SU-DHL-6 (cell line): ENCODE measurements around the gene MAP3K4.

ENCODE experiments used
- H2AFZ ChIP-seq: fragments of 200-600 bp; sonication (generic); 2 replicates; pipeline ENCODE4 v1.6.1; 2014; ENCODE audit warnings: low read depth, mild to moderate bottlenecking, moderate library complexity, mixed read lengths, antibody characterized with exemption, low read length; ENCODE audit not compliant: severe bottlenecking
- H3F3A ChIP-seq: fragments of 200-600 bp; shearing (Covaris generic); 2 replicates; pipeline ENCODE4 v1.6.0; 2016; ENCODE audit warnings: antibody characterized with exemption, mild to moderate bottlenecking; ENCODE audit not compliant: insufficient read depth
- H3K27ac ChIP-seq: fragments of 200-600 bp; sonication (generic); 2 replicates; pipeline ENCODE4 v1.5.1; 2016; ENCODE audit warnings: low read depth, mild to moderate bottlenecking, low read length, moderate library complexity, mixed read lengths
- H3K27me3 ChIP-seq: fragments of 200-600 bp; sonication (generic), shearing (Covaris generic); 2 replicates; pipeline ENCODE4 v1.6.0; 2014; ENCODE audit warnings: mild to moderate bottlenecking, low read length
- H3K36me3 ChIP-seq: fragments of 200-600 bp; sonication (generic); 2 replicates; pipeline ENCODE4 v1.6.1; 2014; ENCODE audit warnings: mild to moderate bottlenecking, low read length, mixed read lengths
- H3K4me2 ChIP-seq: fragments of 300-600, 200-600 bp; shearing (Covaris generic), sonication (generic); 2 replicates; pipeline ENCODE4 v1.6.0; 2014; ENCODE audit warnings: low read length, low read depth, mild to moderate bottlenecking; ENCODE audit not compliant: poor library complexity, severe bottlenecking
- H3K4me3 ChIP-seq: fragments of 200-600 bp; sonication (generic); 2 replicates; pipeline ENCODE4 v1.5.1; 2014; ENCODE audit warnings: antibody characterized with exemption, low read length, mild to moderate bottlenecking, mixed read lengths; ENCODE audit not compliant: insufficient read depth, poor library complexity, severe bottlenecking
- H3K79me2 ChIP-seq: fragments of 200-600 bp; sonication (generic); 2 replicates; pipeline ENCODE4 v1.6.1; 2014; ENCODE audit warnings: mild to moderate bottlenecking, low read length, moderate library complexity; ENCODE audit not compliant: insufficient read depth
- H3K9ac ChIP-seq: fragments of 200-600 bp; sonication (generic); 2 replicates; pipeline ENCODE4 v1.7.0; 2014; ENCODE audit warnings: mild to moderate bottlenecking, low read length
- H3K9me2 ChIP-seq: fragments of 200-600 bp; sonication (generic); replicated peaks from 2 replicates; pipeline ENCODE4 v1.6.1; 2014; ENCODE audit warnings: low read length; ENCODE audit not compliant: insufficient read depth
- H3K9me3 ChIP-seq: fragments of 200-600 bp; sonication (generic); 2 replicates; pipeline ENCODE4 v1.6.1; 2014; ENCODE audit warnings: low read length, mixed read lengths; ENCODE audit not compliant: insufficient read depth
- H4K20me1 ChIP-seq: fragments of 200-600 bp; sonication (generic); 2 replicates; pipeline ENCODE4 v1.6.1; 2014; ENCODE audit warnings: low read depth, mild to moderate bottlenecking, antibody characterized with exemption, low read length, moderate library complexity, mixed read lengths
- EZH2phosphoT487 ChIP-seq: fragments of 200-600 bp; sonication (generic), shearing (Covaris generic); conservative IDR thresholded peaks from 2 replicates; pipeline ENCODE4 v1.6.1; 2018; ENCODE audit warnings: mild to moderate bottlenecking, antibody characterized with exemption, low read length, moderate library complexity, mixed read lengths
- TF ChIP-seq, protein P1 (sequence below): fragments of 200-600 bp; sonication (generic); IDR thresholded peaks from one replicate; pipeline ENCODE4 v1.5.1; 2017; ENCODE audit warnings: antibody characterized with exemption, mild to moderate bottlenecking, low read length, moderate library complexity; ENCODE audit not compliant: insufficient read depth, poor library complexity, severe bottlenecking

MAP3K4 gene

DNA sequence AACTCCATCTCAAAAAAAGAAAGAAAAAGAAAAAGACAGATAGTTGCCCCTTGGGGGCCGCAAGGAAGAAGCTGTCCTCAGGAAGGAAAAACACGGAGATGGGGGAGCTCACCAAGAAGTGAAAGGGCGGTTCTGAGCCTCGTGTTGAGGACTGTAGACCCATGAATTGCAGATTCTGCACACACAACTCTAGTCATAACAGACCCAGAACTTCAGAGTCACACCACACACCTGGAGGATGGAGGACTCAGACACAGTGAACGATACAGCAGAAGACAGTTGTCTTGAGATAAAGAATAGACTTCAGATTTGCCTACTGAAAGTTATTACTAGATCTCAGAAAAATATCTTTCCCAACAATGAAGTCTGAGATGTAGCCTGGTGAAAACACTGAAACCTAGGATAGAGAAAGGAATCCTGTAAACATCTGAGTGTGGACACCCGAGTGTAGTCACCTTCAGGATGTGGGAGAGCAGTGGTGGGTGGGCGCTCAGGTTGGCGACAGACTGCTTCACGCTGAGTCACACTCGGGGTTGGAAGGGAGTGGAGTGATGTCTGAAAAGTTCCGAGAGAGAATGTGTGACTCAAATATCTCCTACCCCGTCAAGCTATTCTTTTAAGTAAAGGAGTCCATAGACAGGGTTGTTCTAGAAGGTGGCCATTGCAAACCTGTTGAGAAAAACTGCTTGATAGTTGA, 88.1 kb downstream of the MAP3K4 start:
- Histone ChIP-seq H3K79me2 (no peaks in the 10 kb centered on the region), H3K27ac (no peak overlapping the region), H4K20me1 (no peaks in the 10 kb centered on the region), H3K4me3 (no peak overlapping the region), H3K36me3 (peaks cover 4% of the 10 kb centered on the region; the same call in 1 of the 2 replicates), H3K4me2 (no peak overlapping the region), H3K27me3 (no peaks in the 10 kb centered on the region), H3K9ac (no peak overlapping the region), H2AFZ (no peak overlapping the region), H3K9me2 (no peaks in the 10 kb centered on the region), H3K9me3 (no peaks in the 10 kb centered on the region), H3F3A (no peaks in the 10 kb centered on the region)
- no peak for TF ChIP-seq EZH2phosphoT487
- TF ChIP-seq, protein P1, sequence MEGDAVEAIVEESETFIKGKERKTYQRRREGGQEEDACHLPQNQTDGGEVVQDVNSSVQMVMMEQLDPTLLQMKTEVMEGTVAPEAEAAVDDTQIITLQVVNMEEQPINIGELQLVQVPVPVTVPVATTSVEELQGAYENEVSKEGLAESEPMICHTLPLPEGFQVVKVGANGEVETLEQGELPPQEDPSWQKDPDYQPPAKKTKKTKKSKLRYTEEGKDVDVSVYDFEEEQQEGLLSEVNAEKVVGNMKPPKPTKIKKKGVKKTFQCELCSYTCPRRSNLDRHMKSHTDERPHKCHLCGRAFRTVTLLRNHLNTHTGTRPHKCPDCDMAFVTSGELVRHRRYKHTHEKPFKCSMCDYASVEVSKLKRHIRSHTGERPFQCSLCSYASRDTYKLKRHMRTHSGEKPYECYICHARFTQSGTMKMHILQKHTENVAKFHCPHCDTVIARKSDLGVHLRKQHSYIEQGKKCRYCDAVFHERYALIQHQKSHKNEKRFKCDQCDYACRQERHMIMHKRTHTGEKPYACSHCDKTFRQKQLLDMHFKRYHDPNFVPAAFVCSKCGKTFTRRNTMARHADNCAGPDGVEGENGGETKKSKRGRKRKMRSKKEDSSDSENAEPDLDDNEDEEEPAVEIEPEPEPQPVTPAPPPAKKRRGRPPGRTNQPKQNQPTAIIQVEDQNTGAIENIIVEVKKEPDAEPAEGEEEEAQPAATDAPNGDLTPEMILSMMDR, result no peak

DNA sequence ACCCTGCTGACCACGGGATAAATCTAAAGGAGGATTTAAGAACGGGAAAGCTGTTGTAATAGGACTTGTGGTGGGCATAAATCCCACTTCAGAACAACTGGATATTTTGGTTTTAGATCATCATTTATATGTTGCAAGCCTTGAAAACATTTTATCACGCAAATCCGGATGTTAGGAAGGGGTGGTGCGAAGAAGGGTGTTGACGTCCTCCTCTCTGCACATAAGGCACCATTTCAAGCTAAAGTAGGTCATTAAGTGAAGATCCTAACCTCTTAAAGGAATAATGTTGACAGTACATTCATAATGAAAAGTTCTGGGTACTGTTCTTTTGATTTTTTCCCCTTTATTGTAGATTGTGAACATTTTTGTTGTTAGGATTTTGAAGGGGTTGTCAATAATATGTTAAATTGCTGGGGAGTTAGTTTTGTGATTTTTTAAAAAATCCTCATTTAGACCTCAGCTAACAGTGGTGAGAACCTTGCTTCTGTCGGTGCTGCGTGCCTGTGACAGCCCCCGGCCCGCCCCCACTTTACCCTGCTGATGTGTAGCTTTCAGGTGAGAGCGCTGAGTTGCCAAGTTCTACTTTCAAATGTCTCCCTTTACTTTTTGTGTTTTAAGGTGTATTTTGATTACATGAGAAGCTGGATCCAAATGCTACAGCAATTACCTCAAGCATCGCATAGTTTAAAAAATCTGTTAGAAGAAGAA, 88.8 kb downstream of the MAP3K4 start:
- Histone ChIP-seq H3K9me2 (no peaks in the 10 kb centered on the region), H3F3A (no peaks in the 10 kb centered on the region), H3K27me3 (no peaks in the 10 kb centered on the region), H3K79me2 (no peaks in the 10 kb centered on the region), H3K4me2 (no peak overlapping the region), H4K20me1 (no peaks in the 10 kb centered on the region), H3K36me3 (peaks cover 4% of the 10 kb centered on the region; the same call in 1 of the 2 replicates), H2AFZ (no peak overlapping the region), H3K27ac (no peak overlapping the region), H3K9ac (no peak overlapping the region), H3K4me3 (no peak overlapping the region), H3K9me3 (no peaks in the 10 kb centered on the region)
- TF ChIP-seq, protein P1, result no peak
- TF ChIP-seq EZH2phosphoT487, result no peak

DNA sequence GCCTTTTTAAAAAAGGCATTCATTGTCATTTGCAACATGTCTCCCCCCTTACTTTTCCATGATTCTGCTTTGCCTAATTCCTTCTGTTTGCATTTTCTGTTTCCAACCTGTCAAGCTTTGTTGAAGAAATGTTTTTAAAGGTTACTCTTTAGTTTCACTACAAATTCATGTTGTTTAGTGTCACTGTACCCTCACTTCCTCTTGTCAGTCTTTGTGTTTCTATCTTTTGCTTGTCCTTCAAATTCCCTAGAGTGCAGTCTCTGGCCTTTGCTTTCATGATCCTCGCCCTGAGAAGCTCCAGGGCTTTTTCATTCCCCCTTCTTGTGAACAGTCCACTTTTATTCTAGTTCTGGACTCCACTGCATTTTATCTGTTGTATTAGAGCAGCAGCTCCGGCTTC, 90.6 kb downstream of the MAP3K4 start:
- Histone ChIP-seq H3K9ac (no peak overlapping the region), H3K79me2 (no peaks in the 10 kb centered on the region), H3K4me2 (no peak overlapping the region), H3K36me3 (peaks cover 9% of the 10 kb centered on the region; the same call in 1 of the 2 replicates), H3K27me3 (no peaks in the 10 kb centered on the region), H3K9me2 (no peaks in the 10 kb centered on the region), H3K9me3 (no peaks in the 10 kb centered on the region), H3K27ac (no peak overlapping the region), H2AFZ (no peak overlapping the region), H3F3A (no peaks in the 10 kb centered on the region), H3K4me3 (no peak overlapping the region), H4K20me1 (no peaks in the 10 kb centered on the region)
- TF ChIP-seq, protein P1, result no peak
- no peak for TF ChIP-seq EZH2phosphoT487
